Adrenal gland (tissue), 12 donors: ENCODE data around the gene NSMCE1. TPM values are rescaled to one million over a fixed set of nuclear protein-coding genes. Genes with fewer than 3 reads are reported as not detected.

Experiments used
- DNase-seq, 7 donors: peaks; one replicate each; pipeline ENCODE4 v3.0.0-alpha.2; 2019 to 2020
- H3K27ac ChIP-seq, 5 donors: fragments of 200-600 bp; sonication (generic) in 4 of 5; 1 replicate in 3 of 5; 2 replicates in 2 of 5; pipeline versions ENCODE4 v1.5.1 to v1.8.0; 2016 to 2020; ENCODE audit warnings: mild to moderate bottlenecking in 1 of 5
- H3K27me3 ChIP-seq: fragments of 200-600 bp; 2 replicates; pipeline ENCODE4 v1.8.0; 2021
- H3K36me3 ChIP-seq, 2 donors: fragments of 200-600 bp; replicated peaks in 1 of 2; 1 replicate in 1 of 2; 2 replicates in 1 of 2; pipeline versions ENCODE4 v1.5.1 to v1.8.0; 2018 to 2022
- H3K4me1 ChIP-seq, 2 donors: fragments of 200-600 bp; replicated peaks in 1 of 2; 1 replicate in 1 of 2; 2 replicates in 1 of 2; pipeline versions ENCODE4 v1.5.1 to v1.8.0; 2018 to 2021
- H3K4me3 ChIP-seq, 4 donors: fragments of 200-600 bp; sonication (generic) in 3 of 4; one replicate each; pipeline ENCODE4 v1.5.1; 2016 to 2018
- H3K9me3 ChIP-seq, 3 donors: fragments of 200-600 bp; sonication (generic) in 1 of 3; replicated peaks in 1 of 3; 1 replicate in 2 of 3; 2 replicates in 1 of 3; pipeline versions ENCODE4 v1.5.1 to v1.8.0; 2016 to 2021
- POLR2A ChIP-seq, 2 donors: fragments of 450-650 bp; IDR thresholded peaks; one replicate each; pipeline ENCODE4 v1.6.1; 2017; ENCODE audit warnings: antibody characterized with exemption in 2 of 2, mild to moderate bottlenecking in 2 of 2, moderate library complexity in 1 of 2
- WGBS, 4 donors: extraction: QIAGEN DNeasy Blood & Tissue Kit in 2 of 4; methylation state at CpG; one replicate each; pipeline versions ENCODE4 v1.1.5 to v1.1.7; 2013 to 2017; 5-methylcytosine and 5-hydroxymethylcytosine counted together
- intact Hi-C, 2 donors: fragments of 100-400 bp; cut with DNase I; formaldehyde crosslinking; loops; one replicate each; pipeline versions ENCODE4 v1.14.1 to v1.15.0; 2022 to 2023
- polyA plus RNA-seq, 3 donors: library from polyadenylated mRNA; stranded (reverse); fragments of 200-250 nt in 2 of 3; fragments of 350-450 nt in 1 of 3; fragmentation: Illumina TruSeq in 1 of 3; extraction: RNeasy Lipid Tissue Mini Kit (QIAGEN cat#74804) in 1 of 3; gene quantifications; one replicate each; pipeline ENCODE4 v1.2.3, GENCODE V29; 2013 to 2014
- total RNA-seq, 9 donors: library from RNA; depleted of rRNA in 4 of 9; stranded (reverse); fragments of >200 nt in 4 of 9; fragments of 120-200 nt in 1 of 9; fragmentation: NEBNext Ultra II Directional in 1 of 9; extraction: Animal tissue kit (Norgen Biotek cat#: 25700) in 1 of 9; gene quantifications; one replicate each; pipeline versions ENCODE4 v1.1.0 to v1.2.4, GENCODE V29; 2013 to 2023
- TF ChIP-seq, protein P1 (sequence below), 6 experiments: fragments of 450-650 bp in 4 of 6; fragments of 200-600 bp in 2 of 6; sonication (generic) in 1 of 6; IDR thresholded peaks; 1 replicate in 5 of 6; 2 replicates in 1 of 6; pipeline versions ENCODE4 v1.5.1 to v1.8.0; 2016 to 2021; ENCODE audit warnings: antibody characterized with exemption in 6 of 6, mild to moderate bottlenecking in 2 of 6, moderate library complexity in 1 of 6
- donor health status: healthy with polysubstance abuse.
- donor health status: Bipolar disorder and iron deficiency.
- donor health status: DM: yes; HTN: yes; CAD: no.
- donor health status: DM: no; HTN: no; CAD: no.
- donor health status: DM: no; HTN: no; CAD: no.
- donor health status: DM: yes; HTN: yes; CAD: no.

The NSMCE1 gene
- total and polyA plus RNA-seq, 12 donors: 54.3 to 182 (median 88.1) TPM

DNA sequence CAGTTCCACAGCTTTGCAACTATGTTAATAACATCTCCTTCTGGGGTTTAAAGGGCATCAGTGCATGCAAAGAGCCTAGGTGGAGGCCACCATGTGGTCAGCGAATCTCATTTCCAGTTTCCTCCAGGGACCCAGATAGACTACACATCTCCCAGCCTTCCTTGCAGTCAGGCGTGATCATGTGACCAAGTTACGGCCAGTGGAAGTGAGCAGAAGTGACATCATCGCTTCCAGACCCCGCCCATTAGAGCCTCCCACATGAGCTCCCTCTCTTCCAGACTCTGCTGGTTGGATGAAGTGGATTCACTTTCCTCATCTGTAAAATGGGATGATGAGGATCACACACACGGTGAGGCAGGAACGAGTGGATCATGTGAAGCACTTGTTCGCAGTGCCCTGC, 92.7 kb downstream of the NSMCE1 start:
- H3K4me1 ChIP-seq: no peaks in the 10 kb centered on the region
- H3K4me3 ChIP-seq: no peak overlapping the region
- 88 to 92% (median 89%) methylated on average over 8 of the region's 8 CpGs for WGBS, 4 donors
- H3K36me3 ChIP-seq: no peaks in the 10 kb centered on the region
- no peak overlapping the region for H3K27ac ChIP-seq
- DNase-seq: no peak
- intact Hi-C loops: loop anchor here (5.0 to 10.0 kb wide), 3 partner anchors 196 to 289 kb away; no protein-coding TSS in a partner anchor
- no peaks in the 10 kb centered on the region for H3K9me3 ChIP-seq
- TF ChIP-seq, protein P1, sequence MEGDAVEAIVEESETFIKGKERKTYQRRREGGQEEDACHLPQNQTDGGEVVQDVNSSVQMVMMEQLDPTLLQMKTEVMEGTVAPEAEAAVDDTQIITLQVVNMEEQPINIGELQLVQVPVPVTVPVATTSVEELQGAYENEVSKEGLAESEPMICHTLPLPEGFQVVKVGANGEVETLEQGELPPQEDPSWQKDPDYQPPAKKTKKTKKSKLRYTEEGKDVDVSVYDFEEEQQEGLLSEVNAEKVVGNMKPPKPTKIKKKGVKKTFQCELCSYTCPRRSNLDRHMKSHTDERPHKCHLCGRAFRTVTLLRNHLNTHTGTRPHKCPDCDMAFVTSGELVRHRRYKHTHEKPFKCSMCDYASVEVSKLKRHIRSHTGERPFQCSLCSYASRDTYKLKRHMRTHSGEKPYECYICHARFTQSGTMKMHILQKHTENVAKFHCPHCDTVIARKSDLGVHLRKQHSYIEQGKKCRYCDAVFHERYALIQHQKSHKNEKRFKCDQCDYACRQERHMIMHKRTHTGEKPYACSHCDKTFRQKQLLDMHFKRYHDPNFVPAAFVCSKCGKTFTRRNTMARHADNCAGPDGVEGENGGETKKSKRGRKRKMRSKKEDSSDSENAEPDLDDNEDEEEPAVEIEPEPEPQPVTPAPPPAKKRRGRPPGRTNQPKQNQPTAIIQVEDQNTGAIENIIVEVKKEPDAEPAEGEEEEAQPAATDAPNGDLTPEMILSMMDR (IDR thresholded peaks at IDR 0.05): no peak
- TF ChIP-seq POLR2A (IDR thresholded peaks at IDR 0.05): no peak
- no peaks in the 10 kb centered on the region for H3K27me3 ChIP-seq

Other genes starting within 250 kb of the NSMCE1 start
- gene C16orf82, start 201.8 kb downstream of the NSMCE1 start, total RNA-seq: not detected
- gene C16orf82, start 201.8 kb downstream of the NSMCE1 start, polyA plus RNA-seq: not detected
- 10 to 100 TPM in 3 of 9 donors, 1 to 10 TPM in 6; 3.4 to 10.9 (median 7.0) TPM for gene KDM8, start 65.2 kb downstream of the NSMCE1 start, total RNA-seq
- gene KDM8, start 65.2 kb downstream of the NSMCE1 start, polyA plus RNA-seq: 10 to 100 TPM in 2 of 3 donors, 1 to 10 TPM in 1; 3.7 to 14.6 (median 11.5) TPM
- 100 to 1,000 TPM in 3 of 9 donors, 10 to 100 TPM in 5, 1 to 10 TPM in 1; 3.1 to 142 (median 60.5) TPM for gene IL4R, start 45.2 kb upstream of the NSMCE1 start, total RNA-seq
- 10 to 100 TPM; 25.6 to 46.7 (median 46.6) TPM for gene IL4R, start 45.2 kb upstream of the NSMCE1 start, polyA plus RNA-seq
- gene IL21R, start 133.4 kb upstream of the NSMCE1 start, total RNA-seq: 1 to 10 TPM in 1 of 9 donors, under 1 TPM in 7, not detected in 1; 0.14 to 2.6 (median 0.44) TPM
- gene IL21R, start 133.4 kb upstream of the NSMCE1 start, polyA plus RNA-seq: under 1 TPM; 0.08 to 0.55 (median 0.17) TPM